ENCODE results near the gene KRT20.
A peak's percentile ranks its signal among the peaks of the same experiment; 100 is the strongest.
"Not testable (repeated sequence)": the region's sequence is repeated elsewhere in the genome, so short reads cannot be mapped to it uniquely, and the experiment has no call there.

The KRT20 gene

GRCh38 chr17:40900809-40901356 lies 15.8 kb upstream of the KRT20 start:
- DNase-seq (ENCODE audit: low spot score), result no peak

- no peak for DNase-seq (ENCODE audit: low spot score)
Measured at GRCh38 chr17:40896916-40897455, 11.9 kb upstream of the KRT20 start.

GRCh38 chr17:40895106-40895730 lies 10.2 kb upstream of the KRT20 start:
- DNase-seq (ENCODE audit: low spot score), result no peak

- no peak for DNase-seq (ENCODE audit: low spot score)
Measured at GRCh38 chr17:40888196-40888720, 3.2 kb upstream of the KRT20 start.

GRCh38 chr17:40886090-40886489 lies 1.0 kb upstream of the KRT20 start:
- DNase-seq (ENCODE audit: low spot score), result no peak

GRCh38 chr17:40883626-40884334 lies 1.3 kb downstream of the KRT20 start:
- DNase-seq (ENCODE audit: low spot score), result no peak

GRCh38 chr17:40883031-40883430 lies 2.0 kb downstream of the KRT20 start:
- no peak for DNase-seq (ENCODE audit: low spot score)

- no peak for DNase-seq (ENCODE audit: low spot score)
Measured at GRCh38 chr17:40879026-40879425, 6.0 kb downstream of the KRT20 start.

- no peak for DNase-seq (ENCODE audit: low spot score)
Measured at GRCh38 chr17:40878044-40878443, 7.0 kb downstream of the KRT20 start.

- no peak for DNase-seq (ENCODE audit: low spot score)
Measured at GRCh38 chr17:40873801-40874200, 11.2 kb downstream of the KRT20 start.

- DNase-seq (ENCODE audit: low spot score), result no peak
Measured at GRCh38 chr17:40873255-40873654, 11.8 kb downstream of the KRT20 start.

GRCh38 chr17:40872416-40872815 lies 12.6 kb downstream of the KRT20 start:
- DNase-seq (ENCODE audit: low spot score), result no peak

GRCh38 chr17:40871316-40871715 lies 13.7 kb downstream of the KRT20 start:
- DNase-seq (ENCODE audit: low spot score), result no peak

- no peak for DNase-seq (ENCODE audit: low spot score)
Measured at GRCh38 chr17:40870136-40870535, 14.9 kb downstream of the KRT20 start.

GRCh38 chr17:40866838-40867237 lies 18.2 kb downstream of the KRT20 start, which contains the start of gene KRT12:
KRT12 (minus strand) TSS chr17:40867223; CDS start chr17:40867186, 37 bp downstream.
- DNase-seq (ENCODE audit: low spot score), result no peak

GRCh38 chr17:40864661-40865390 lies 20.2 kb downstream of the KRT20 start:
- DNase-seq (ENCODE audit: low spot score), result no peak

GRCh38 chr17:40862985-40863733 lies 21.9 kb downstream of the KRT20 start:
- no peak for DNase-seq (ENCODE audit: low spot score)

GRCh38 chr17:40859536-40859935 lies 25.5 kb downstream of the KRT20 start:
- DNase-seq (ENCODE audit: low spot score), result no peak

- not testable (repeated sequence) for DNase-seq (ENCODE audit: low spot score)
Measured at GRCh38 chr17:40858667-40859066, 26.4 kb downstream of the KRT20 start.

- no peak for DNase-seq (ENCODE audit: low spot score)
Measured at GRCh38 chr17:40857535-40857934, 27.5 kb downstream of the KRT20 start.

- peak; percentile 90 for DNase-seq (ENCODE audit: low spot score)
Measured at GRCh38 chr17:40854175-40854814, 30.7 kb downstream of the KRT20 start.

Data from RKO (cell line).